Activated CD8-positive, alpha-beta memory T cell treated with anti-CD3 and anti-CD28 coated beads for 36 hours (primary cell): ENCODE results near the gene FTSJ3. TPM values are rescaled to one million over a fixed set of nuclear protein-coding genes. Genes with fewer than 3 reads are reported as not detected.

Experiments
- CTCF ChIA-PET: fragments of 350-600 bp; sonication (Branson Sonifier 250); formaldehyde crosslinking; loops from one replicate; lab custom pipeline; 2021; ENCODE audit warnings: antibody characterized with exemption; lab: Charles Lee
- POLR2A ChIA-PET: fragments of 350-600 bp; sonication (Branson Sonifier 250); formaldehyde crosslinking; loops from one replicate; lab custom pipeline; 2021; ENCODE audit warnings: antibody characterized with exemption; lab: Charles Lee
- total RNA-seq, 2 experiments: library from RNA; stranded (reverse); gene quantifications; one replicate each; pipeline ENCODE4 v1.2.3, GENCODE V29; 2021

The FTSJ3 gene
- total RNA-seq, 2 experiments from 2014 or later = 95.2 to 96.8 TPM

- POLR2A ChIA-PET = interaction anchor here (0.6 to 1.4 kb wide), 2 partner anchors 9 to 83 kb away, joined by 4 read pairs; no protein-coding TSS in a partner anchor
- CTCF ChIA-PET = interaction anchor here (0.8 to 1.3 kb wide), 4 partner anchors 8 to 23 kb away, joined by 3 to 4 read pairs (median 3); no protein-coding TSS in a partner anchor
Observed at GRCh38 chr17:63833026-63833740, 5.7 kb upstream of the FTSJ3 start.

GRCh38 chr17:63832455-63832854, 5.0 kb upstream of the FTSJ3 start:
- POLR2A ChIA-PET = interaction anchor here (0.6 to 1.4 kb wide), 2 partner anchors 9 to 82 kb away, joined by 4 read pairs; no protein-coding TSS in a partner anchor
- CTCF ChIA-PET = interaction anchor here (0.8 to 1.2 kb wide), 2 partner anchors 9 to 16 kb away, joined by 3 read pairs; no protein-coding TSS in a partner anchor

GRCh38 chr17:63832014-63832413, 4.6 kb upstream of the FTSJ3 start:
- POLR2A ChIA-PET = interaction anchor here (0.8 kb wide), 1 partner anchor 8 kb away, joined by 3 read pairs; no protein-coding TSS in a partner anchor
- CTCF ChIA-PET = no interaction called here

- POLR2A ChIA-PET = interaction anchor here (0.8 to 2.1 kb wide), 3 partner anchors 9 to 14 kb away, joined by 3 to 6 read pairs (median 6); no protein-coding TSS in a partner anchor
- CTCF ChIA-PET = interaction anchor here (1.1 kb wide), 2 partner anchors 9 to 17 kb away, joined by 3 read pairs; no protein-coding TSS in a partner anchor
Observed at GRCh38 chr17:63831505-63831904, 4.0 kb upstream of the FTSJ3 start.

GRCh38 chr17:63830904-63831491, 3.5 kb upstream of the FTSJ3 start:
- POLR2A ChIA-PET = interaction anchor here (1.1 to 2.1 kb wide), 4 partner anchors 11 to 57 kb away, joined by 3 to 6 read pairs (median 4); partner anchors contain the start of genes CCDC47 and SMARCD2

GRCh38 chr17:63830278-63830677, 2.8 kb upstream of the FTSJ3 start:
- CTCF ChIA-PET = interaction anchor here (1.1 to 1.6 kb wide), 4 partner anchors 8 to 405 kb away, joined by 3 read pairs; no protein-coding TSS in a partner anchor
- POLR2A ChIA-PET = interaction anchor here (1.1 to 2.1 kb wide), 5 partner anchors 10 to 57 kb away, joined by 3 to 6 read pairs (median 3); partner anchors contain the start of genes CCDC47 and SMARCD2

More at GRCh38 chr17:63830904-63831491, 3.5 kb upstream of the FTSJ3 start:
- CTCF ChIA-PET = interaction anchor here (1.1 to 1.6 kb wide), 4 partner anchors 9 to 405 kb away, joined by 3 read pairs; no protein-coding TSS in a partner anchor

- ChIA-PET POLR2A (interaction anchor here (0.9 to 1.3 kb wide), 2 partner anchors 12 to 13 kb away, joined by 3 read pairs; no protein-coding TSS in a partner anchor), CTCF (interaction anchor here (1.2 to 1.4 kb wide), 3 partner anchors 11 to 20 kb away, joined by 3 to 6 read pairs (median 4); no protein-coding TSS in a partner anchor)
Observed at GRCh38 chr17:63828936-63829335, 1.5 kb upstream of the FTSJ3 start.

- ChIA-PET CTCF (interaction anchor here (1.2 to 1.4 kb wide), 2 partner anchors 12 to 20 kb away, joined by 4 to 6 read pairs; no protein-coding TSS in a partner anchor), POLR2A (interaction anchor here (0.6 to 3.5 kb wide), 3 partner anchors 14 to 56 kb away, joined by 3 to 18 read pairs (median 7); partner anchors contain the start of genes CCDC47 and DDX42)
Observed at GRCh38 chr17:63827801-63828221, 348 bp upstream of the FTSJ3 start.

- POLR2A ChIA-PET = interaction anchor here (0.6 to 3.5 kb wide), 6 partner anchors 14 to 128 kb away, joined by 3 to 18 read pairs (median 3); partner anchors contain the start of genes CCDC47, DDX42 and LIMD2
- CTCF ChIA-PET = interaction anchor here (1.5 kb wide), 1 partner anchor 14 kb away, joined by 4 read pairs; no protein-coding TSS in a partner anchor
Observed at GRCh38 chr17:63826468-63827001, 928 bp downstream of the FTSJ3 start.

- POLR2A ChIA-PET = interaction anchor here (0.5 kb wide), 2 partner anchors 14 to 22 kb away, joined by 3 to 4 read pairs; no protein-coding TSS in a partner anchor
- CTCF ChIA-PET = interaction anchor here (1.0 to 1.3 kb wide), 2 partner anchors 9 to 25 kb away, joined by 3 to 5 read pairs; no protein-coding TSS in a partner anchor
Observed at GRCh38 chr17:63824362-63824761, 3.1 kb downstream of the FTSJ3 start.

GRCh38 chr17:63823659-63824331, 3.7 kb downstream of the FTSJ3 start:
- ChIA-PET CTCF (interaction anchor here (1.0 to 1.3 kb wide), 2 partner anchors 10 to 25 kb away, joined by 3 to 5 read pairs; no protein-coding TSS in a partner anchor), POLR2A (interaction anchor here (0.5 kb wide), 2 partner anchors 14 to 21 kb away, joined by 3 to 4 read pairs; no protein-coding TSS in a partner anchor)

GRCh38 chr17:63822537-63822936, 4.9 kb downstream of the FTSJ3 start:
- CTCF ChIA-PET = interaction anchor here (1.3 kb wide), 1 partner anchor 8 kb away, joined by 3 read pairs; no protein-coding TSS in a partner anchor
- POLR2A ChIA-PET = no interaction called here

GRCh38 chr17:63821804-63822203, 5.7 kb downstream of the FTSJ3 start:
- ChIA-PET CTCF (interaction anchor here (1.3 kb wide), 1 partner anchor 9 kb away, joined by 3 read pairs; no protein-coding TSS in a partner anchor), POLR2A (no interaction called here)

- ChIA-PET POLR2A (no interaction called here), CTCF (interaction anchor here (1.3 kb wide), 1 partner anchor 9 kb away, joined by 3 read pairs; no protein-coding TSS in a partner anchor)
Observed at GRCh38 chr17:63820963-63821561, 6.4 kb downstream of the FTSJ3 start.

GRCh38 chr17:63819585-63820537, 7.6 kb downstream of the FTSJ3 start:
- POLR2A ChIA-PET = no interaction called here
- CTCF ChIA-PET = no interaction called here

- CTCF ChIA-PET = interaction anchor here (1.6 kb wide), 1 partner anchor 16 kb away, joined by 7 read pairs; no protein-coding TSS in a partner anchor
- POLR2A ChIA-PET = no interaction called here
Observed at GRCh38 chr17:63819131-63819530, 8.3 kb downstream of the FTSJ3 start.
